HTERT RPE-1 (cell line): ENCODE data around the gene CD209.

Experiments
- in situ Hi-C: fragments of 300-500 bp; cut with MboI; formaldehyde crosslinking; loops from 4 replicates; pipeline ENCODE4 v1.14.3; 2020; ENCODE audit warnings: low sequenced_read_pairs

CD209 gene

DNA sequence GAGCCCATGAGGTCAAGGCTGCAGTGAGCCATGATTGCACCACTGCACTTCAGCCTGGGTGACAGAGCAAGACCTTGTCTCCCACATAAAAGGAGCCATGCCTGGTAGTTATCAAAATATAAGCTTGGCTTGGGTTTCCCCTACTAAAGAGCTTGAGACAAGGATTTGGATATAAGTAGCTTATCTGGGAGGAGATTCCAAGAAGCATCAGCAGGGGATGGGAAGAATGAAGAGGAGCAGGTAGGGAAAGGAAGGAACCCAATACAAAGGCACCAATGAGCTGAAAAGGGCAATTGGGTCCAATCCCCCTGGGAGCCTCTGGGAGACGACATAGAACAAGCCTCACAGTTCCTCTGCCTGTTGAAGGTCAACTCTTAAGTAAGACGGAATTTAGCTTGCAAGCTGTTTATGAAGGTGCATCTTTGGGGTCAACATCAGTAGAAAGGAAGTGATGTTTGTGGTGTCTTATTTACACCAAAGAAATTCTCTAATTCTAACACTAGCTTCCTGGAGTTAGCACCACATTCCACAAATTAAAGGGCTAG is 8.1 kb downstream of the CD209 start:
- in situ Hi-C loops, result no loop called here

DNA sequence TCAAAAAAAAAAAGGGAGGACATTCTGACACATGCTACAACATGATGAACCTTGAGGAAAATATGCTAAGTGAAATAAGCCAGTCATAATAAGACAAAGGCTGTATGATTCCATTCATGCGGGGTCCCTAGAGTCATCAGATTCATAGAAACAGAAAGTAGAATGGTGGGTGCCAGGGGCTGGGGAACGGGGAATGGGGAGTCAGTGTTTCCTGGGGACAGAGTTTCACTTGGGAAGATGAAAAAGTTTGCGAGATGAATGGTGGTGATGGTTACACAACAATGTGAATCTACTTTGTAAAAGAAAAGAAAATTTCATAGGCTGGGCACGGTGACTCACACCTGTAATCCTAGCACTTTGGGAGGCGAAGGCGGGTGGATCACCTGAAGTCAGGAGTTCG is 9.3 kb downstream of the CD209 start:
- in situ Hi-C loops, result no loop called here

DNA sequence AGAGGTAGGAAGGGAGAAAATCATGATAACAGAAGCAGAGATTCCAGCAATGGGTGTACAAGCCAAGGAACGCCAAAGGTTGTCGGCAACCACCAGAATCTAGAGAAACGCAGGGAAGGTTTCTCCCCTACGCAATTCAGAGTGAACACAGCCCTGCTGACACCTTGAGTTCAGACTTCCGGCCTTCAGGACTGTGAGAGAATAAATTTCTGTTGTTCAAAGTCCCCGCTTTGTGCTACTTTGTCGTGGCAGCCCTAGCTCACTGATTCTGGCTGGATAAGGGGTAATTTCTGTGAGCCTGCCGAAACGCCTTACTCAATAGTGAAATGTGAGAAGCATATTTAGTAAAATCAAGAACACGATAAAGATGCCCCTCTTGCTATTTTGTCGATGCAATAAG is 10.1 kb downstream of the CD209 start:
- in situ Hi-C loops, result no loop called here

DNA sequence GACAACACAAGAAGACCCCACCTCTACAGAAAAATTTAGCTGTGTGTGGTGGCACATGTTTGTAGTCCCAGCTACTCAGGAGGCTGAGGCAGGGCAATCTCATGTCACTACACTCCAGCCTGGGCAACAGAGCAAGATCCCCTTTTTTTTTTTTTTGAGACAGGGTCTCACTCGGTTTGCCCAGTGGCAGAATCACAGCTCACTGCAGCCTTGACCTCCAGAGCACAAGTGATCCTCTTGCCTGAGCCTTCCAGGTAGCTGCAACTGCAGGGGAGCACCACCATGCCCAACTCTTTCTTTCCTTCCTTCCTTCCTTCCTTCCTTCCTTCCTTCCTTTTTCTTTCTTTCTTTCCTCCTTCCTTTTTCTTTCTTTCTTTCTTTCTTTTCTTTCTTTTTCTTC is 11.2 kb downstream of the CD209 start:
- in situ Hi-C loops, result no loop called here

DNA sequence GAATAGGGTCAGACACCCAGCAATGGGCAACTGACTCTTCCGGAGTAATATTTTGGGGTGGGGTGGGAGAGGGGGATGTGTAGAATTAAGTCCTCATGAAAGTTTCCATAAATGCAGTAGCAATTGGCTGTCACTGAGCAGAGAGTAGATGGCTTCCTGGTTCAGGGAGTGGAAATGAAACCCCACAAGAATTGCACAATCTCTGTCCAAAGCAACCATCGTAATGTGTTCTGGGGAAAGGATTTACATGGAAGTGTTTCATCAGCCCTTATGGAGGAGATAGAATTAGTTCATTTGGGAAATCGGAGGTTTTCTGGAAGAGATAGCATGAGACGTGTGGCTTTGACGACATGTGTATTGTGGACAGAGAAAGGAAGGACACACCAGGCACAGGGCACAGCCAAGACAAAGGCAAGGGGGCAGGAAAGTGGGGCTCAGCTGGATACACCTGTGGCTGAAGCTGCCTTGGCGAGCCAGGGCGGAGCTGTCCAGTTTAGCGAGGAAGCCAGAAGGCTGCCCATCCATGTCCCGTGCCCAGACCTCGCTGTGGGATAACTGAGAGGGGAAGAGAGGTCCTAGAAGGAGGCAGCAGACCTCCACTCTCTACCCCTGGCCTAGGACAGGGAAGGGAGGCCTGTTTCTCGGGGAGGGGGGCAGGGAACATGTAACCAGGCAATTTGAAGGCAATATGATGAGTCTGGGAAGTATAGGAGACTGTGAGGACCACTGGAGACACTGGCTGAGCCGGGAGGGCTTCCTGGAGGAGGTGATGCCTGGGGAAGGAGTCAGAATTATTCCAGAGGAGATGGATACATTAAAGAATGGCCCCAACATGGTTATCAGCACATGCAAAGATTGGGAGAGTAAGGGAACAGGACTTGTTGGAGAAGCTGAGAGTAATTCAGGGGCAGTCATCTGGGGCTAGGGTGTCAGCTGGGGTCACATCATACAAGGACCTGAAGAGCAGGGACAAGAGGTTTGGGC is 12.8 kb downstream of the CD209 start:
- in situ Hi-C loops, result no loop called here

DNA sequence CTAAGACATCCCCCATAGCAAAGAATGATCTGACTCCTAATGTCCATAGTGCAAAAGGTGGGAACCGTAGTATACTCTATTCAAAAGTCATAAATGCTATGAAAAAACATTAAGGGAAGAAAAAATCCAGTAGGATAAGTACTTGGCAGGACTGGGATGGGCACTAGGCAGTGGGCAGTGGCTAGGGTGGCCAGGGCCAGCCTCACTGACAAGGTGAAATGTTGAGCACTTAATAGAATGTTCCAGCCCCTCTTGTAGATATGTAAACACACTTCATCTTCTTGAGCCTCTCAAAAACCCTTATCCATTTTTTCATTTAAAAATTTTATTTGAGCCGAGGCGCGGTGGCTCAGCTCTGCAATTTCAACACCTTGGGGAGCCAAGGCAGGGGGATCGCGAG is 14.0 kb downstream of the CD209 start:
- in situ Hi-C loops, result no loop called here

DNA sequence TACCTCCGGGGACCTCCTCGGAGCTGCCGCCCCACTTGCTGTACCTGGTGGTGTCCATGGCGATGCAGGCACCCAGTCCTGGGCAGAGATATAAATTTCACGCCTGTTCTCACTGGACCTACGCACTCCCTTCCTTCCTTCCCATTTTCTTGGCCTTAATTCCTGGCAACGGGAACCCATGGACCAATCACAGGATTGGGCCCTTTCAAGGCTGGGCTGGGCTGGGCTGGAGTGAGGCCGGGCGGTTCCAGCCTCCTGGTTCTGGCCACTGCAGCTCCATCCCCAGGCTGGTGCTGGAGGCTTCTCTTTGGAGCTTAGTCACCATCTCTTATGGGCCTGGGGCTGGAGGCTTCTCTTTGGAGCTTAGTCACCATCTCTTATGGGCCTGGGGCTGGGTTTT is 15.3 kb downstream of the CD209 start, which contains the start of gene CLEC4G:
Gene CLEC4G (minus strand): TSS at position 66 of the 400 bp plus-strand sequence. CDS start 8 bp downstream, at position 58.
- in situ Hi-C loops, result no loop called here

DNA sequence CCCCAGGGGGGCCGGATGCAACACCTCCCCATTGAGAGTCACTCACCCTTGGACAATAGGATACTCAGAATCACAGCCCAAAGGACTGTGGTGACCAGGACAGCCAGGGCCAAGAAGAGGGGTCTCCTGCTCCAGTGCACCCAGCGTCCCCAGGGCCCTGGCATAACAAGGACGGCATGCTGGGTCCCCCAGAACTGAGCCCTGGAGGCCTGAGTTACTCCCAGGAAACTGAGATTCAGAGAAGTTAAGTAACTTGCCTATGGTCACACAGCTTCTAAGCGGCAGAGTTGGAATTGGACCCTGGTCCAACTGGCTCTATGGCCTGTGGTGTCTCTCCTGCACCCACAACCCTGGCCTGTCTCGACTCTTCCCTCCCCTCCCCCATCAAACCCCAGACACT is 15.7 kb downstream of the CD209 start:
- in situ Hi-C loops, result no loop called here

DNA sequence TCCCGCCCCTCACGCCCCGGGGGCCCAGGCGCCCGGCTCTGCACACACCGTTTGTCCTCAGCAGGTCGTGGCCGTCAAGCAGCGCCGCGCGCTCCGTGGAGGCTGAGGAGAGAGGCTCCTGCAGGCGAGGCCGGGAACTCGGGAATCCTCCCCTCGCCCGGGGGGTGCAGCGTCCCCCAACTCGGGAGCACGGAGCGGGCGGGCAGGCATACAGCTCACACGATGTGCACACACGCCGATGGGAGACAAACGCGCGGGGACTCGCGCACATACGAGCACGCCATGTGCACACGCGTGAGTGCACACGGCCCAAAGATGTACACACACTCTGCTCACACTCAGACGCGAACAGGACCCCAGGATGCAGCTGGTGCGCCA is 16.1 kb downstream of the CD209 start:
- in situ Hi-C loops, result no loop called here

DNA sequence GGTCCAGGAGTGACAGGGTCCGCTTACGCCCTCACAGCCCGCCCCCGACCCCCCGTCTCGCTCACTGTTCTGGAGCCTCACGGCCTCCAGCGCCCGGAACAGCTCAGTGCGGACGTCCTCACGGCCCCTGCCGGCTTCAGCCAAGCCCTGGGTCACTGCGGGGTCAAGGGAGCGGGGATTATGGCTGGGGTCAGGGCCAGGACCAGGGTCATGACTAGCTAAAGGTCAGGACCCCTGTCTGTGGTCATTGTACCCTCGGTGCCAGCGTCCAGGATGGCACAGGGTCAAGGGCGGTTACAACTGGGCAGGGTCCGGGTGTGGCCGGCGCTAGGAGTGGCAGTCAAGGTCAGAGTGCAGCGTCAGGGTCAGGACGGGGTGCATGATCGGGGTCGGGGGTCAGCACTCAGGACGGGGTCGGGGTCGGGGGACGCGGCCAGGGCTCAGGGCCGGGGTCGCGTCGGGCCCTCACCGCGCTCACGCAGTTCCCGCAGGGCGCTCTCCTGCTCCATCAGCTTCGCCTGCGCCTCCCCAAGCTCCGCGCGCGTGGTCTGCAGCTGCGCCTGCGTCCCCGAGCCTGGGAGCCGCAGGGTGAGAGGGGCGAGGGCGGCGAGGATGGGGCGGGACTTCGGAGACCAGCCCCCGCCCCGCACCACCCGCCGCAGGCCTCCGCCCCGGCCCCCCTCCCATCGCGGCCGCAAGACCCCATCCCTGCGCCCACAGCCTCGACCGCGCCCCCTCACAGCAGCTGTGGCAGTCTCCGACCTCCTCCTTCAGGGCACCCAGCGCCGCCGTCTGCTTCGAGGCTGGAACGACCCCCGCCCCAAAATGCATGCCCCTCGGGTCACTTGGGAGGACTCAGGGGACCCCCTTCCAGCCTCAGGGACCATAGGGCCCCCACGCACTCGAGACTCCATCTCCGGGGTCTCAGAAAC is 16.8 kb downstream of the CD209 start:
- in situ Hi-C loops, result no loop called here

DNA sequence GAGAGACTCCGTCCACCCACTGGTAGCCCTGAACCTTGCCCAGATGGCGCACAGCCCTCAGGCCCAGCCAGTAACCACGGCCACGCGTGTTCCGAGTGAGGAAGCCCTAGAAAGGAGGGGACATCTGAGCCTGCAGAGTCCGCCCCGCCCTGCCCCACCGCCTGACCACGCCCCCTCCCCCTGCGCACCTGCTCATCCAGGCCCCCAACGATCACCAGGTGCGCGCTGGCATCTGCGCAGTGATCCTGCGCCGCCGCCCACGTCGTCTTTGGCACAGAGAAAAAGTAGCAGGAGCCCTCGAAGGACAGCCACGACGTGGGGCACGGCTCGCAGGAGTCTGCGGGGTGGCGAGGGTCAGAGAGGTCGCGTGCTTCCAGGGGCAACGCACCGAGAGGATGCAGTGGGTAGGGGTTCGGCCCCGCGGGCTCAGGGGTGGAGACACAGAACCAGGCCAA is 17.5 kb downstream of the CD209 start:
- in situ Hi-C loops, result no loop called here

DNA sequence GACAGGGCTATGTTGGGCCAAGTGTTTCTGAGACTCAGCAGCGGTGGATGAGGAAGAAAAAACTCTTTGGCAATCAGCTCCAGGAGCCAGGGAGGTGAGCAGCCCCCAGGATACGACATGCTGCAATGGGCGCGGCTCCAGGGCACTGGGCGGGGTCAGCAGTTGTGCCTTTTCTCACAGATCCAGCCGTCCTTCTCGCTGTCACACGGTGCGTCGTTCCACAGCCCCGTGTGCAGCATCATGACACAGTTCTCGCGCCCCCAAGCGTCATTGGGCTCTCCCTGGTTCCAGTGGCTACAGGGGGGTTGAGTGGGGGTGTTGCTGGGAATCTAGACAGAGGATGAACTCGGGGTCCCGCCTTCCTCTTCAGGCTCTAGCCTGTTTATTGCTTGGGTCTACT is 18.1 kb downstream of the CD209 start:
- in situ Hi-C loops, result no loop called here

DNA sequence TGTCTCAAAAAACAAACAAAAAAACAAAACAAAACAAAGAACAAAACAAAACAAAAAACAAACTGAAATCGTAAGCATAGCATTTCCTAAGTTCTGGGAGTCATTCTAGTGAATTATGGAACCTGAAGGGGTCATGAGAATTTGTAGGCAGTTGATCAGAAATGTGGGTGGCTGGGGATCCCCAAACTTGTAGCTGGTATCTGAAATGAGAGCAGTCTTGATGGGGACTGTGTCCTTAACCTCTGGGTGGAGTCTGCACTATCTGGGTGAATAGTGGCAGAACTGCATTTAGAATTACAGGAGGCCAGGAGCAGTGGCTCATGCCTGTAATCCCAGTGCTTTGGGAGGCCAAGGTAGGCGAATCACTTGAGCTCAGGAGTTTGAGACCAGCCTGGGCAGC is 21.5 kb downstream of the CD209 start:
- in situ Hi-C loops, result no loop called here

DNA sequence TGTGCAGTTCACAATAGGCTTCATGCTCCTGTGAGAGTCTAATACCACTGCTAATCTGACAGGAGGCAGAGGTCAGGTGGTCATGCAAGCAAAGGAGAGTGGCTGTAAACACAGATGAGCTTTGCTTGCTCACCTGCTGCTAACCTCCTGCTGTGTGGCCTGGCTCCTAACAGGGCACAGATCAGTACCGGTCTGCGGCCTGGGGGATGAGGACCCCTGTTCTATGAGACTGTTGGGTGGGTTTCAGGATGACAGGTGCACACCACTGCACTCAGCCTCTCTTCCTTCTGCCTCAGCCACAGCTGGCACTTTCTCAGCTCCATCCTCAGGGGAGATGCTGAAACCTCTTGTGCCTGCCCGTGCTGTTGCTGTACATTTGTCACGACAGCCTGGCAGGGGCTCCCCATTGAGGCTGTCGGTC is 25.1 kb downstream of the CD209 start:
- in situ Hi-C loops, result no loop called here

DNA sequence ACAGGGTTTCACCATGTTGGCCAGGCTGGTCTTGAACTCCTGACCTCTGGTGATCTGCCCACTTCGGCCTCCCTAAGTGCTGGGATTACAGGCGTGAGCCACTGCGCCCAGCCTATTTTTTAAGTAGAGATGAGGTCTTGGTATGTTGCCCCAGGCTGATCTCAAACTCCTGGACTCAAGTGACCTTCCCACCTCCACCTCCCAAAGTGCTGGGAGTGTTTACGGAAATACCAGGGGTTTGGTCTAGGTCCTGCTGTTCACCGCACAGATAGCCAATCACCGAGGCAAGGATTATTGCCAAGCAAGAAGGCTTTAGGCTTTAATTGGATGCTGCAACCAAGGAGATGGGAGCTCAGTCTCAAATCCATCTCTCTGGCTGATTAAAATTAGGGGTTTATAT is 27.0 kb downstream of the CD209 start:
- in situ Hi-C loops, result no loop called here

DNA sequence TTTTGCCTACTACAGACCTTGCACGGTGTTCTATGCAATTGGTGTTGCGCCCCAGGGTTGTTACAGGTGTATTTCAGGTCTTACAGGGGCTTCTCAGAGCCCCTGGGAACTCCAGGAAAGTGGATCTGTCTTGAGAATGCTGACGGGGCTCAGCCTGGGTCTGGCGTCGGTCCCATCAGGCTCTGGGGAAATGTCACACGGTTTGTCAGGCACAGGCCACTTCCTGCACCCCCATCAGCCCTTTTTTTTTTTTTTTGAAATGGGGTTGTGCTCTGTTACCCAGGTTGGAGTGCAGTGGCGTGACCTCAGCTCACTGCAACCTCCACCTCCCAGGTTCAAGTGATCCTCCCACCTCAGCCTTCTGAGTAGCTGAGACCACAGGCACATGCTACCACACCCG is 28.7 kb downstream of the CD209 start:
- in situ Hi-C loops, result no loop called here

DNA sequence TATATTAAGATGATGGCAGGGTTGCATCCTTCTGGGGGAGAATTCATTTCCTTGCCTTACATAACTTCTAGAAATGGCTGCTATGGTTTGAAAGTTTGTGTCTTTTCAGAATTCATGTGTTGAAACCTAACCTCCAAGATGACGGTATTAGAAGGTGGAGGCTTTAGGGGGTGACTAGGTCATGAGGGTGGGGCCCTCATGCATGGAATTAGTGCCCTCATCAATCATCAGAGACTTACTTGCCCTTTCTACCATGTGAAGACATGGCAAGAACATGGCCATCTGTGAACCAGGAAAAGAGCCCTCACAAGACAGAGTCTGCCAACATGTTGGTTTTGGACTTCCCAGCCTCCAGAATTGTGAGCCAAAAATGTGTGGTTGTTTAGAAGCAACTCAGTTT is 30.6 kb downstream of the CD209 start:
- in situ Hi-C loops, result no loop called here

DNA sequence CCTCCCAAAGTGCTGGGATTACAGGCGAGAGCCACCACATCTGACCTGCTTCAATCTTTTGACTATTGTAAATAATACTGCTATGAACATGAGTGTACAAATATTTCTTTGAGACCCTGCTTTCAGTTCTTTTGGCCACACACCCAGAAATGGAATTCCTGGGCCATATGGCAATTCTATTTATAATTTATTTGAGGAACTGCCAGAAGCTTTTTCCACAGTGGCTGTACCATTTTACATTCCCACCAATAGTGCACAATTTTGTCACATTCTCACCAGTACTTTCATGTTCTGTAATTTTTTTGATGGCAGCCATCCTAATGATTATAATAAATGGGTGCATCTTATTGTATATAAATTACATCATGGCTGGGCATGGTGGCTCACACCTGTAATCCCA is 31.7 kb downstream of the CD209 start:
- in situ Hi-C loops, result no loop called here

DNA sequence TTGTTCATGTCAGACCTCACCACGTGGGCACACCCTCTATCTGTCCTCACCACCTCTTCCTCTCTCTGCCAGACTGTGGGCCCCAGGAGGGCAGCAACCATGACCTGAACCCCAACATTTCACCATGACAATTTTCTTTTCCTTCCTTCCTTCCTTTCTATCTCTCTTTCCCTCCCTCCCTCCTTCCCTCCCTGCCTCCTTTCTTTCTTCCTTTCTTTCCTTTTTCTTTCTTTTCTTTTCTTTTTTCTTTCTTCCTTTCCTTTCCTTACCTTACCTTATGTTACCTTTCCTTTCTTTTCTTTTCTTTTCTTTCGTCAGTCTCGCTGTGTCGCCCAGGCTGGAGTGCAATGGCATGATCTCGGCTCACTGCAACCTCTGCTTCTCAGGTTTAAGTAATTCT is 36.7 kb downstream of the CD209 start:
- in situ Hi-C loops, result no loop called here

DNA sequence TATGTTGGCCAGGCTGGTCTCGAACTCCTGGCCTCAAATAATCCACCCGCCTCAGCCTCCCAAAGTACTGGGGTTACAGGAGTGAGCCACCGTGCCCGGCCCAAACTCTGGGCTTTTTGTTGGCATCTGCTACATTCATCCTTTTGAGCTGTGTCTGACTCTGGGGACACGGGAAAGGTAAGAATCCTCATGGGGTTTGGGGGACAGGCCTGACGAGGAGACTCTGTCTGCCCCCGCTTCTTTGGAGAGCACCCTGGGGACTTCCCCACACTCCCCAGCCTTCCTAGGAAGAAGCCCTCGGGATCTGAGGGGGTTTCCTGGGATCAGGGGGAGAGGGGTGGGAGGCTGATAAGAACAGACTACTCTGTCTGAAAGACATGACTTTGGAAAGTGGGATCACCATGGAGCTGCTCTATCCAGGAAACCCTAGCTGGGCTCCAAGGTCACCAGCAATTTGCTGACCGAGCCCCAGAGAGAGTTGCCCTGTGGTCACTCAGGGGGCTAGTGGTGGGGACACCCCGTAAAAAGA is 37.3 kb downstream of the CD209 start:
- in situ Hi-C loops, result no loop called here

DNA sequence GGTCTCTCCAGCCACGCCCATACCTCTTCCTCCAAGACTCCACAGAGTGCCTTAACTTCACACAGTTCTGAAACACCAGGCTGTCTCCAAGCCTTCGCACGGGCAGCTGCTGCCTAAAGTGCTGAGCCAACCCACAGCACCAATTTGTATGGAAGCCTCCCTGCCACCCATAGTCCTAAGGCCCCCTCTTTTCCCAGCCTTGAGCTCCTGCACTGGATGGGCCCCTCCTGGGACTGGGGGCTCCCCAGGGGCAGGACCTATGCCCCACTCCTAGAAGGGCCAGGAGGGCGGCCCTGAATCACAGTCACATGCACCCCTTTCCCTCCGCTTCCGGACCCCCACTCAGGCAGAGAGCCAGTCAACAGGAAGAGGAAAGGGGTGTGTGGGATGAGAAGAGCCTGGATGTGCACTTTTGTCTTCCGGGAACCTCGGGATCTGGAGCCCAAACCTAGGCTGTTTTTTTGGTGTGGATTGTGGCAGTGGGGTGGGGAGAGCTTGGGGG is 40.3 kb downstream of the CD209 start:
- in situ Hi-C loops, result no loop called here
